H9 (cell line): ENCODE data around the gene BTBD17. TPM values are rescaled to one million over a fixed set of nuclear protein-coding genes. Genes with fewer than 3 reads are reported as not detected.

Experiments used
- DNase-seq: peaks from one replicate; pipeline ENCODE4 v3.0.0-alpha.2; 2017
- H2AFZ ChIP-seq: one replicate; pipeline ENCODE4 v1.6.1; 2013; ENCODE audit warnings: mild to moderate bottlenecking, low read length, control low read depth, moderate library complexity
- H2AK5ac ChIP-seq: 2 replicates; pipeline ENCODE4 v1.6.1; 2013; ENCODE audit warnings: low read length, control low read depth, mixed read lengths; ENCODE audit not compliant: insufficient read length
- H2BK120ac ChIP-seq: one replicate; pipeline ENCODE4 v1.6.1; 2013; ENCODE audit warnings: low read depth, mild to moderate bottlenecking, low read length, control low read depth, inconsistent platforms; ENCODE audit not compliant: poor library complexity, severe bottlenecking
- H2BK12ac ChIP-seq: 2 replicates; pipeline ENCODE4 v1.6.1; 2013; ENCODE audit warnings: low read length, control low read depth, mixed read lengths, low read depth; ENCODE audit not compliant: insufficient read length
- H2BK15ac ChIP-seq: 2 replicates; pipeline ENCODE4 v1.6.1; 2013; ENCODE audit warnings: low read depth, low read length, control low read depth
- H2BK20ac ChIP-seq: one replicate; pipeline ENCODE4 v1.6.1; 2013; ENCODE audit warnings: low read depth, mild to moderate bottlenecking, low read length, control low read depth, inconsistent platforms; ENCODE audit not compliant: poor library complexity, severe bottlenecking
- H2BK5ac ChIP-seq: 2 replicates; pipeline ENCODE4 v1.6.1; 2013; ENCODE audit warnings: low read length, control low read depth, mixed read lengths; ENCODE audit not compliant: insufficient read length
- H3K14ac ChIP-seq: 2 replicates; pipeline ENCODE4 v1.6.1; 2013; ENCODE audit warnings: low read length, control low read depth; ENCODE audit not compliant: insufficient read depth
- H3K18ac ChIP-seq: 2 replicates; pipeline ENCODE4 v1.6.1; 2013; ENCODE audit warnings: low read depth, mild to moderate bottlenecking, mixed read lengths, low read length, control low read depth; ENCODE audit not compliant: insufficient read length
- H3K23ac ChIP-seq: 2 replicates; pipeline ENCODE4 v1.6.1; 2013; ENCODE audit warnings: low read length, control low read depth, mixed read lengths, low read depth; ENCODE audit not compliant: insufficient read length
- H3K23me2 ChIP-seq: 2 replicates; pipeline ENCODE4 v1.6.1; 2013; ENCODE audit warnings: low read depth, mild to moderate bottlenecking, mixed read lengths, low read length, control low read depth; ENCODE audit not compliant: insufficient read length, poor library complexity, severe bottlenecking
- H3K27ac ChIP-seq: 2 replicates; pipeline ENCODE4 v1.5.1; 2013; ENCODE audit warnings: low read length, control low read depth, mixed read lengths, low read depth; ENCODE audit not compliant: insufficient read length
- H3K27me3 ChIP-seq: 2 replicates; pipeline ENCODE4 v1.6.1; 2013; ENCODE audit warnings: low read length, control low read depth, inconsistent platforms; ENCODE audit not compliant: insufficient read depth
- H3K4ac ChIP-seq: 2 replicates; pipeline ENCODE4 v1.6.1; 2013; ENCODE audit warnings: low read depth, mild to moderate bottlenecking, control low read depth, inconsistent platforms, low read length, moderate library complexity
- H3K4me1 ChIP-seq: 2 replicates; pipeline ENCODE4 v1.6.1; 2013; ENCODE audit warnings: low read length, control low read depth, inconsistent platforms; ENCODE audit not compliant: insufficient read depth
- H3K4me2 ChIP-seq: 2 replicates; pipeline ENCODE4 v1.6.1; 2013; ENCODE audit warnings: low read length, control low read depth, mixed read lengths; ENCODE audit not compliant: insufficient read length, insufficient read depth
- H3K56ac ChIP-seq: 2 replicates; pipeline ENCODE4 v1.6.1; 2013; ENCODE audit warnings: low read depth, mild to moderate bottlenecking, mixed read lengths, low read length, control low read depth; ENCODE audit not compliant: insufficient read length
- H3K79me1 ChIP-seq: 2 replicates; pipeline ENCODE4 v1.6.1; 2013; ENCODE audit warnings: low read depth, mild to moderate bottlenecking, moderate library complexity, low read length, control low read depth, inconsistent platforms; ENCODE audit not compliant: insufficient read depth, poor library complexity, severe bottlenecking
- H3K79me2 ChIP-seq: 2 replicates; pipeline ENCODE4 v1.6.1; 2013; ENCODE audit warnings: low read length, control low read depth, inconsistent platforms; ENCODE audit not compliant: insufficient read depth
- H3K9ac ChIP-seq: 2 replicates; pipeline ENCODE4 v1.6.1; 2013; ENCODE audit warnings: low read length, control low read depth, mixed read lengths; ENCODE audit not compliant: insufficient read length; ENCODE audit errors: extremely low read depth
- H3K9me3 ChIP-seq: one replicate; pipeline ENCODE4 v1.6.1; 2013; ENCODE audit warnings: low read depth, low read length, inconsistent platforms; ENCODE audit not compliant: control insufficient read depth
- H3T11ph ChIP-seq: one replicate; pipeline ENCODE4 v1.6.1; 2013; ENCODE audit warnings: mild to moderate bottlenecking, low read length, control low read depth, inconsistent platforms
- H4K20me1 ChIP-seq: one replicate; pipeline ENCODE4 v1.6.1; 2013; ENCODE audit not compliant: control insufficient read depth, insufficient read length, insufficient read depth
- H4K5ac ChIP-seq: 2 replicates; pipeline ENCODE4 v1.6.1; 2013; ENCODE audit warnings: low read depth, mild to moderate bottlenecking, mixed read lengths, low read length, control low read depth; ENCODE audit not compliant: insufficient read length
- H4K8ac ChIP-seq: replicated peaks from 2 replicates; pipeline ENCODE4 v1.6.1; 2013; ENCODE audit warnings: low read length, control low read depth, mixed read lengths, low read depth; ENCODE audit not compliant: insufficient read length
- H4K91ac ChIP-seq: 2 replicates; pipeline ENCODE4 v1.6.1; 2013; ENCODE audit warnings: low read depth, mild to moderate bottlenecking, moderate library complexity, mixed read lengths, low read length, control low read depth; ENCODE audit not compliant: insufficient read length
- H3K27ac Mint-ChIP-seq, 3 experiments: 2 replicates in 2 of 3; 3 replicates in 1 of 3; pipeline ENCODE4 v1.8.0; 2020 to 2021; ENCODE audit warnings: mixed read lengths in 3 of 3, mild to moderate bottlenecking in 1 of 3, moderate library complexity in 1 of 3
- H3K27me3 Mint-ChIP-seq: 2 replicates; pipeline ENCODE4 v1.8.0; 2021; ENCODE audit warnings: low read depth, mild to moderate bottlenecking, moderate library complexity, mixed read lengths
- H3K36me3 Mint-ChIP-seq, 3 experiments: 2 replicates in 2 of 3; 3 replicates in 1 of 3; pipeline ENCODE4 v1.8.0; 2020 to 2021; ENCODE audit warnings: low read depth in 3 of 3, mixed read lengths in 3 of 3; ENCODE audit not compliant: insufficient read depth in 1 of 3
- H3K4me1 Mint-ChIP-seq, 2 experiments: 2 replicates each; pipeline ENCODE4 v1.8.0; 2020; ENCODE audit warnings: mixed read lengths in 2 of 2
- H3K4me3 Mint-ChIP-seq, 2 experiments: 2 replicates in 1 of 2; 3 replicates in 1 of 2; pipeline ENCODE4 v1.8.0; 2020 to 2021; ENCODE audit warnings: mild to moderate bottlenecking in 2 of 2, mixed read lengths in 2 of 2, moderate library complexity in 1 of 2
- H3K9me3 Mint-ChIP-seq, 2 experiments: 2 replicates in 1 of 2; 3 replicates in 1 of 2; pipeline ENCODE4 v1.8.0; 2020; ENCODE audit warnings: mild to moderate bottlenecking in 2 of 2, mixed read lengths in 2 of 2, moderate library complexity in 1 of 2
- CTCF ChIP-seq: fragments of 200-600 bp; sonication (generic); conservative IDR thresholded peaks from 3 replicates; pipeline ENCODE4 v1.8.0; 2021; ENCODE audit warnings: antibody characterized with exemption, mild to moderate bottlenecking
- WGBS: extraction: QIAGEN DNeasy Blood & Tissue Kit; methylation state at CpG from one replicate; pipeline ENCODE4 v1.1.7; 2013; ENCODE audit warnings: missing lambda C conversion rate, low lambda C conversion rate, mixed read lengths; ENCODE audit not compliant: insufficient read length; ENCODE audit errors: extremely low coverage; 5-methylcytosine and 5-hydroxymethylcytosine counted together
- total RNA-seq: library from RNA; stranded (reverse); gene quantifications from 2 replicates; pipeline ENCODE4 v1.2.1, GENCODE V29; 2021

BTBD17 gene
- total RNA-seq, 1 experiment from 2014 or later, result 0.33 TPM

GRCh38 chr17:74336307-74336706 is 25.4 kb downstream of the BTBD17 start:
- H2BK20ac ChIP-seq, result no peak overlapping the region
- H4K8ac ChIP-seq, result no peak overlapping the region
- H3K4me3 Mint-ChIP-seq, result no peak overlapping the region
- H2BK12ac ChIP-seq, result no peak overlapping the region
- peaks cover 27% of the 10 kb centered on the region for H3K27me3 Mint-ChIP-seq
- no peak overlapping the region for H3K4ac ChIP-seq
- no peak overlapping the region for H3K27ac Mint-ChIP-seq
- no peak overlapping the region for H2BK5ac ChIP-seq
- H2AK5ac ChIP-seq, result no peak overlapping the region
- no peaks in the 10 kb centered on the region for H4K20me1 ChIP-seq
- H3K18ac ChIP-seq, result no peak overlapping the region
- H3K4me1 ChIP-seq, result no peaks in the 10 kb centered on the region
- no peak overlapping the region for H4K5ac ChIP-seq
- H4K91ac ChIP-seq, result no peak overlapping the region
- no peak overlapping the region for H2BK120ac ChIP-seq
- no peak overlapping the region for H3K27ac ChIP-seq
- H3K9me3 ChIP-seq, result no peaks in the 10 kb centered on the region
- no peak overlapping the region for H3K14ac ChIP-seq
- no peaks in the 10 kb centered on the region for H3K27me3 ChIP-seq
- no peak overlapping the region for H3K4me2 ChIP-seq
- no peak overlapping the region for H3K9ac ChIP-seq
- TF ChIP-seq CTCF, result no peak
- H3K23me2 ChIP-seq, result no peaks in the 10 kb centered on the region
- H3T11ph ChIP-seq, result no peak overlapping the region
- no peaks in the 10 kb centered on the region for H3K36me3 Mint-ChIP-seq
- H3K9me3 Mint-ChIP-seq, result no peaks in the 10 kb centered on the region
- H3K79me2 ChIP-seq, result no peaks in the 10 kb centered on the region
- no peak overlapping the region for H2BK15ac ChIP-seq
- H3K4me1 Mint-ChIP-seq, result peaks cover 44 to 58% of the 10 kb centered on the region in 2 experiments
- WGBS, result no CpG with 5 or more reads among the region's 7 CpGs
- H3K23ac ChIP-seq, result no peak overlapping the region
- H2AFZ ChIP-seq, result no peak overlapping the region
- no peak overlapping the region for H3K56ac ChIP-seq
- no peak for DNase-seq
- no peaks in the 10 kb centered on the region for H3K79me1 ChIP-seq
